Measurements from ENCODE around the gene TSPAN31.
A peak's percentile ranks its signal among the peaks of the same experiment; 100 is the strongest.

Gene TSPAN31

GRCh38 chr12:57735198-57735855 lies 9.5 kb upstream of the TSPAN31 start:
- DNase-seq (ENCODE audit: extremely low read depth in 1 of 2, low read depth in 1 of 2) = no peak

GRCh38 chr12:57735952-57736740 lies 8.7 kb upstream of the TSPAN31 start:
- DNase-seq (ENCODE audit: extremely low read depth in 1 of 2, low read depth in 1 of 2) = no peak

GRCh38 chr12:57736741-57737466 lies 7.9 kb upstream of the TSPAN31 start:
- DNase-seq (ENCODE audit: extremely low read depth in 1 of 2, low read depth in 1 of 2) = no peak

GRCh38 chr12:57737467-57738460 lies 7.1 kb upstream of the TSPAN31 start:
- no peak for DNase-seq (ENCODE audit: extremely low read depth in 1 of 2, low read depth in 1 of 2)

GRCh38 chr12:57738661-57739237 lies 6.1 kb upstream of the TSPAN31 start, which contains the start of gene AGAP2:
Gene AGAP2, minus strand, starts transcription at chr12:57738742. Its CDS starts 496 bp downstream, at chr12:57738246.
- DNase-seq (ENCODE audit: extremely low read depth in 1 of 2, low read depth in 1 of 2) = no peak

- no peak for DNase-seq (ENCODE audit: extremely low read depth in 1 of 2, low read depth in 1 of 2)
Measured at GRCh38 chr12:57739387-57739786, 5.5 kb upstream of the TSPAN31 start.

- no peak for DNase-seq (ENCODE audit: extremely low read depth in 1 of 2, low read depth in 1 of 2)
Measured at GRCh38 chr12:57739914-57740538, 4.8 kb upstream of the TSPAN31 start.

GRCh38 chr12:57740656-57741412 lies 4.0 kb upstream of the TSPAN31 start:
- DNase-seq (ENCODE audit: extremely low read depth in 1 of 2, low read depth in 1 of 2) = peak in 1 of 2 donors; percentile 76

GRCh38 chr12:57741413-57741789 lies 3.4 kb upstream of the TSPAN31 start:
- no peak for DNase-seq (ENCODE audit: extremely low read depth in 1 of 2, low read depth in 1 of 2)

GRCh38 chr12:57741844-57742738 lies 2.7 kb upstream of the TSPAN31 start:
- peak in 1 of 2 donors; percentile 78 for DNase-seq (ENCODE audit: extremely low read depth in 1 of 2, low read depth in 1 of 2)

GRCh38 chr12:57743769-57744168 lies 1.1 kb upstream of the TSPAN31 start:
- no peak for DNase-seq (ENCODE audit: extremely low read depth in 1 of 2, low read depth in 1 of 2)

- peak in 1 of 2 donors; percentile 59 for DNase-seq (ENCODE audit: extremely low read depth in 1 of 2, low read depth in 1 of 2)
Measured at GRCh38 chr12:57744194-57744776, 554 bp upstream of the TSPAN31 start.

GRCh38 chr12:57745485-57745881 lies 644 bp downstream of the TSPAN31 start:
- no peak for DNase-seq (ENCODE audit: extremely low read depth in 1 of 2, low read depth in 1 of 2)

GRCh38 chr12:57746025-57746424 lies 1.2 kb downstream of the TSPAN31 start:
- DNase-seq (ENCODE audit: extremely low read depth in 1 of 2, low read depth in 1 of 2) = no peak

GRCh38 chr12:57749061-57749460 lies 4.2 kb downstream of the TSPAN31 start:
- DNase-seq (ENCODE audit: extremely low read depth in 1 of 2, low read depth in 1 of 2) = no peak

GRCh38 chr12:57750561-57751431 lies 6.0 kb downstream of the TSPAN31 start:
- DNase-seq (ENCODE audit: extremely low read depth in 1 of 2, low read depth in 1 of 2) = no peak

GRCh38 chr12:57751432-57751787 lies 6.6 kb downstream of the TSPAN31 start:
- DNase-seq (ENCODE audit: extremely low read depth in 1 of 2, low read depth in 1 of 2) = no peak

Data from stimulated activated CD8-positive, alpha-beta memory T cell treated with anti-CD3 and anti-CD28 coated beads, Interleukin-7, amount 100 ng/mL, for 48 hours (primary cell).